K562 (cell line): ENCODE results near the gene IKZF3. TPM values are rescaled to one million over a fixed set of nuclear protein-coding genes. Genes with fewer than 3 reads are reported as not detected.

Experiments
- CBX1 ChIP-seq: sonication (generic); IDR thresholded peaks from 2 replicates; pipeline ENCODE4 v1.6.1; 2016; ENCODE audit warnings: antibody characterized with exemption, low read depth, mild to moderate bottlenecking
- CREB1 ChIP-seq, 2 experiments: sonication (generic) in 1 of 2; formaldehyde crosslinking in 1 of 2; IDR thresholded peaks; 2 replicates each; pipeline versions ENCODE4 v1.6.1 to v1.8.0; 2012 to 2022; ENCODE audit warnings: inconsistent platforms in 1 of 2, mild to moderate bottlenecking in 1 of 2, missing genetic modification reagents in 1 of 2, moderate library complexity in 1 of 2
- KLF6 ChIP-seq: fragments of 250-450 bp; sonication (Bioruptor Pico); IDR thresholded peaks from 2 replicates; pipeline ENCODE4 v1.4.0; 2020; ENCODE audit warnings: mild to moderate bottlenecking, moderate library complexity, borderline replicate concordance
- MIER1 ChIP-seq: fragments of 450-650 bp; IDR thresholded peaks from 2 replicates; pipeline ENCODE4 v1.6.1; 2016; ENCODE audit warnings: antibody characterized with exemption, mild to moderate bottlenecking, low read depth
- MTA1 ChIP-seq: fragments of 450-650 bp; IDR thresholded peaks from 2 replicates; pipeline ENCODE4 v1.6.1; 2017; ENCODE audit warnings: borderline replicate concordance
- PHF21A ChIP-seq: fragments of 450-650 bp; IDR thresholded peaks from 2 replicates; pipeline ENCODE4 v1.6.1; 2017; ENCODE audit warnings: low read depth, borderline replicate concordance
- POLR2AphosphoS2 ChIP-seq: IDR thresholded peaks from 2 replicates; pipeline ENCODE4 v1.6.1; 2012; ENCODE audit warnings: low read length, improper control_type of control experiment
- RAD21 ChIP-seq, 2 experiments: fragments of 250-450 bp in 1 of 2; fragments of 450-650 bp in 1 of 2; sonication (Bioruptor Pico) in 1 of 2; formaldehyde crosslinking in 1 of 2; IDR thresholded peaks in 1 of 2; conservative IDR thresholded peaks in 1 of 2; 2 replicates each; pipeline versions ENCODE4 v1.4.0 to v1.8.0; 2020 to 2022; ENCODE audit warnings: mild to moderate bottlenecking in 2 of 2, moderate library complexity in 1 of 2
- SOX6 ChIP-seq: fragments of 450-650 bp; IDR thresholded peaks from 2 replicates; pipeline ENCODE4 v1.6.1; 2014; ENCODE audit warnings: mild to moderate bottlenecking
- TAF9B ChIP-seq: fragments of 450-650 bp; IDR thresholded peaks from 2 replicates; pipeline ENCODE4 v1.6.1; 2018; ENCODE audit warnings: mild to moderate bottlenecking; ENCODE audit not compliant: partially characterized antibody
- TEAD4 ChIP-seq, 2 experiments: sonication (generic) in 1 of 2; formaldehyde crosslinking in 1 of 2; IDR thresholded peaks; 2 replicates each; pipeline versions ENCODE4 v1.6.1 to v1.8.0; 2012 to 2022; ENCODE audit warnings: borderline replicate concordance in 1 of 2, inconsistent platforms in 1 of 2, low read length in 1 of 2, mild to moderate bottlenecking in 1 of 2, missing genetic modification reagents in 1 of 2
- TSC22D4 ChIP-seq: fragments of 450-650 bp; IDR thresholded peaks from 2 replicates; pipeline ENCODE4 v1.6.1; 2016; ENCODE audit warnings: missing genetic modification characterization, missing biosample characterization, control low read depth
- ZNF165 ChIP-seq: fragments of 250-450 bp; sonication (Bioruptor Pico); IDR thresholded peaks from 2 replicates; pipeline ENCODE4 v1.4.0; 2020; ENCODE audit warnings: borderline replicate concordance
- ZNF76 ChIP-seq: fragments of 250-450 bp; sonication (Bioruptor Pico); IDR thresholded peaks from 2 replicates; pipeline ENCODE4 v1.4.0; 2020; ENCODE audit warnings: mild to moderate bottlenecking, moderate library complexity, borderline replicate concordance
- ZSCAN29 ChIP-seq: fragments of 450-650 bp; IDR thresholded peaks from 2 replicates; pipeline ENCODE4 v1.6.1; 2017
- polyA plus RNA-seq, 8 experiments: library from polyadenylated mRNA; depleted of rRNA in 4 of 8; stranded (reverse) in 5 of 8; unstranded in 3 of 8; fragments of >200 nt; fragmentation: Nextera tagmentation in 2 of 8; fragmentation: Illumina TruSeq in 1 of 8; extraction: Ambion mirVana in 2 of 8; extraction: Trizol in 1 of 8; gene quantifications; 2 replicates each; pipeline versions ENCODE4 v1.2.1 to v1.2.3, GENCODE V29; 2011 to 2014; ENCODE audit warnings: inconsistent platforms in 1 of 8, missing spikeins in 1 of 8
- total RNA-seq, 7 experiments: library from RNA; depleted of rRNA in 6 of 7; stranded (reverse); fragments of >200 nt in 6 of 7; fragmentation: Illumina TruSeq in 2 of 7; extraction: Trizol in 2 of 7; gene quantifications; 2 replicates each; pipeline versions ENCODE4 v1.2.1 to v1.2.3, GENCODE V29; 2011 to 2021; ENCODE audit warnings: low replicate concordance in 1 of 7
- TF ChIP-seq, protein P1 (sequence below): fragments of 250-450 bp; sonication (Bioruptor Pico); IDR thresholded peaks from 2 replicates; pipeline ENCODE4 v1.5.0; 2021; ENCODE audit warnings: mild to moderate bottlenecking, moderate library complexity
- TF ChIP-seq, protein P2 (sequence below): fragments of 250-450 bp; sonication (Bioruptor Pico); IDR thresholded peaks from 2 replicates; pipeline ENCODE4 v1.5.0; 2022; ENCODE audit warnings: mild to moderate bottlenecking
- TF ChIP-seq, protein P3 (sequence below): fragments of 250-450 bp; sonication (Bioruptor Pico); IDR thresholded peaks from 2 replicates; pipeline ENCODE4 v1.5.0; 2021
- TF ChIP-seq, protein P4 (sequence below): fragments of 450-650 bp; formaldehyde crosslinking; IDR thresholded peaks from 2 replicates; pipeline ENCODE4 v1.4.0; 2022; ENCODE audit warnings: missing genetic modification characterization

The IKZF3 gene
- total and polyA plus RNA-seq, 9 of the 15 experiments (the other 6 are each of a cell fraction or from before 2014, with no cell fraction given) = 0.06 to 1.6 (median 0.62) TPM

DNA sequence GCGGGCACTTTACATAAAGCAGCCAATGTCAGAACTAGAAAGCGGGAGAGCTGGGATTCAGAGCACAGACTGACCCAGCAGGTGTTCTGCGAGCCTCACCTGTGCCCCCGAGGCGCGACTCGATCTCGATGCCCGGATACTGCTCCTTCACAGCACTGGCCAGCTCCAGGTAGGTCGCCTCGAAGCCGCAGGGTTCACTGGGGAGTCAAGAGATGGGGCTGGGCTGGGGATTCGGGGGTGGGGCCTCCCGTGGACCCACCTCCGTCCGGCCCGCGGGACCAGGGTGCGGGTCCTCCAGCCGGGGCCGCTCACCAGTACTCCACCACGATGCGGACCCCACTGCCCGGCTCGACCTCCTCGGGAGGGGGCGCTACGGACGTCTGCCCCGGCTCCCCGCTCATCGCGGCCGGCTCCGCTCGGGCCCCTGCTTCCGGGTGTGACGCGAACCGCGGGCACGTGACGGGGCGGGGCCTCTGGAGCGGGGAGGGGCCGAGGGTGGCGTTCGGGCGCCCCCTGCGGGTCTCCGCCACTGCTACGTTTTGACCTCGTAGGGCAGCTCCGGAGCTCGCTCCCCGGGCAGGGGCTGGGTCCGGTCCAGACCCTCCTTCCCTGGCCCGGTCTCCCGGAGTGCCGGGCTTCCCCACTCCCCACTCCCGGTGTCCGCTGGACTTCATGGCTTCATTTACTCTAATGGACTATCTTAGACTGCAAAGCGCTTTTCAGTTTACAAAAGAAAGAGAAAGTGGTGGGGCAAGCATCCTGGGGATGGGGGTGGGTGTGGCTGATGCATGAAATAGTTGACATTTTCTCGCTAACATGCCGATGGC is 133.8 kb downstream of the IKZF3 start, which contains the start of gene MIEN1 (continued):
- TF ChIP-seq CREB1 (IDR thresholded peaks at IDR 0.05) (peak; percentile 90), CREB1 (CRISPR knock-in tag; IDR thresholded peaks at IDR 0.05) (peak; percentile 90), ZNF165 (CRISPR knock-in tag) (no peak), ZNF76 (CRISPR knock-in tag) (no peak), POLR2AphosphoS2 (no peak), PHF21A (no peak), TEAD4 (IDR thresholded peaks at IDR 0.05; ENCODE audit: low read length) (no peak), TEAD4 (CRISPR knock-in tag; IDR thresholded peaks at IDR 0.05; ENCODE audit: borderline replicate concordance) (no peak), TSC22D4 (no peak), MIER1 (no peak), MTA1 (no peak), KLF6 (CRISPR knock-in tag) (no peak), CBX1 (peak; percentile 54; the same call in 1 of the 2 replicates), SOX6 (peak; percentile 49; the same call in 1 of the 2 replicates), RAD21 (CRISPR knock-in tag; conservative IDR thresholded peaks at IDR 0.05 in 1 of 2, IDR thresholded peaks at IDR 0.05 in 1 of 2) (peak; percentile 63 to 72), TAF9B (no peak), ZSCAN29 (no peak)
- TF ChIP-seq, protein P1, sequence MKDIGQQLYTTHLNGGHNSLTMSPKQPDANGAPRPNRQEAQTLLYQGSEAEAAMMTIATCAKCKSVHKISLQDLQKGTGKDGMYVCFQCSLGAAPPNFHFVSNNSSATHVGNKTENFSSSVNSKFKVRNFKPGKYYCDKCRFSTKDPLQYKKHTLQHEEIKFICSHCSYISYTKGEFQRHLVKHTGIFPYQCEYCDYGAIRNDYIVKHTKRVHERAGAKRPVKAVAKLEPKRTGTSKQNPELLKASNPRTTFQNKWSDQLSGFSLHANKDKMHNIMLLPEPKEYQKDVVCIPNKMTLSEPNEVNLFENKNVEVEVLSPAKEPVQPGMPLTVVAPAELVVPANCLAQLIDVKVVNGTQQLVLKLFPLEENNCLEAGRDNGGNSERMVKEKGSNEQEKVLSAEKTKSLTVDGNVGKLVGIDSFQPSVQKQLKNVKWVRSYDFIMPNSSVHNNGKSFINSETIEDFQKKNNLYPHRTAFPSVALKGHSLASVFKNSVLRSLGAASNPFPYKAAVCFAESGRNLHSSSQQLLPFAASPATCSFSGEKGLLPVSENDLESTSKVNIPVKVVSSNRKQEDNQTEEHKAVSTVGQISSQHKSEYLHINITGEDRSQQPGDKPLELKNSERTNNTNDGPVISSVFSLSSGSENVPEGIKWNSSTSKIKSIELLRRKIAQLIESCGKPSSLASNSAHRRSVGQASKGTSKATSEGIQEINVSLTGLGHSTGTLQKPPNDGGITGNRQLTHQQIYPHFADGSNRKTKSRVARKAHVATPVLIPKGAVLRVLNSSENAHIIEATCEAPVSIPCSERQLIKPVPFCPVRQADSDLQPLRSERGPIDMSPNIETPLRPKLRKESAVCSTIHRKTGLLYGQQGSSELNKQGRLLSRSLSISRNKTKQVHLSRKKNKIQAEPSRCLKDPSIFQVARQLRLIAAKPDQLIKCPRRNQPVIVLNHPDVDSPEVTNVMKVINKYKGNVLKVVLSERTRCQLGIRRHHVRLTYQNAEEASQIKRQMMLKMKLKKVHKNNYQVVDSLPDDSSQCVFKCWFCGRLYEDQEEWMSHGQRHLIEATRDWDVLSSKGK (CRISPR knock-in tag) = no peak
- TF ChIP-seq, protein P2, sequence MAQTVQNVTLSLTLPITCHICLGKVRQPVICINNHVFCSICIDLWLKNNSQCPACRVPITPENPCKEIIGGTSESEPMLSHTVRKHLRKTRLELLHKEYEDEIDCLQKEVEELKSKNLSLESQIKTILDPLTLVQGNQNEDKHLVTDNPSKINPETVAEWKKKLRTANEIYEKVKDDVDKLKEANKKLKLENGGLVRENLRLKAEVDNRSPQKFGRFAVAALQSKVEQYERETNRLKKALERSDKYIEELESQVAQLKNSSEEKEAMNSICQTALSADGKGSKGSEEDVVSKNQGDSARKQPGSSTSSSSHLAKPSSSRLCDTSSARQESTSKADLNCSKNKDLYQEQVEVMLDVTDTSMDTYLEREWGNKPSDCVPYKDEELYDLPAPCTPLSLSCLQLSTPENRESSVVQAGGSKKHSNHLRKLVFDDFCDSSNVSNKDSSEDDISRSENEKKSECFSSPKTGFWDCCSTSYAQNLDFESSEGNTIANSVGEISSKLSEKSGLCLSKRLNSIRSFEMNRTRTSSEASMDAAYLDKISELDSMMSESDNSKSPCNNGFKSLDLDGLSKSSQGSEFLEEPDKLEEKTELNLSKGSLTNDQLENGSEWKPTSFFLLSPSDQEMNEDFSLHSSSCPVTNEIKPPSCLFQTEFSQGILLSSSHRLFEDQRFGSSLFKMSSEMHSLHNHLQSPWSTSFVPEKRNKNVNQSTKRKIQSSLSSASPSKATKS (CRISPR knock-in tag) = no peak
- TF ChIP-seq, protein P3, sequence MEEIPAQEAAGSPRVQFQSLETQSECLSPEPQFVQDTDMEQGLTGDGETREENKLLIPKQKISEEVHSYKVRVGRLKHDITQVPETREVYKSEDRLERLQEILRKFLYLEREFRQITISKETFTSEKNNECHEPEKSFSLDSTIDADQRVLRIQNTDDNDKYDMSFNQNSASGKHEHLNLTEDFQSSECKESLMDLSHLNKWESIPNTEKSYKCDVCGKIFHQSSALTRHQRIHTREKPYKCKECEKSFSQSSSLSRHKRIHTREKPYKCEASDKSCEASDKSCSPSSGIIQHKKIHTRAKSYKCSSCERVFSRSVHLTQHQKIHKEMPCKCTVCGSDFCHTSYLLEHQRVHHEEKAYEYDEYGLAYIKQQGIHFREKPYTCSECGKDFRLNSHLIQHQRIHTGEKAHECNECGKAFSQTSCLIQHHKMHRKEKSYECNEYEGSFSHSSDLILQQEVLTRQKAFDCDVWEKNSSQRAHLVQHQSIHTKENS (CRISPR knock-in tag) = no peak
- TF ChIP-seq, protein P4, sequence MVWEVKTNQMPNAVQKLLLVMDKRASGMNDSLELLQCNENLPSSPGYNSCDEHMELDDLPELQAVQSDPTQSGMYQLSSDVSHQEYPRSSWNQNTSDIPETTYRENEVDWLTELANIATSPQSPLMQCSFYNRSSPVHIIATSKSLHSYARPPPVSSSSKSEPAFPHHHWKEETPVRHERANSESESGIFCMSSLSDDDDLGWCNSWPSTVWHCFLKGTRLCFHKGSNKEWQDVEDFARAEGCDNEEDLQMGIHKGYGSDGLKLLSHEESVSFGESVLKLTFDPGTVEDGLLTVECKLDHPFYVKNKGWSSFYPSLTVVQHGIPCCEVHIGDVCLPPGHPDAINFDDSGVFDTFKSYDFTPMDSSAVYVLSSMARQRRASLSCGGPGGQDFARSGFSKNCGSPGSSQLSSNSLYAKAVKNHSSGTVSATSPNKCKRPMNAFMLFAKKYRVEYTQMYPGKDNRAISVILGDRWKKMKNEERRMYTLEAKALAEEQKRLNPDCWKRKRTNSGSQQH (CRISPR knock-in tag) = no peak
